IMR-90 (cell line): Measurements from ENCODE around the gene CSNK2A1. TPM values are rescaled to one million over a fixed set of nuclear protein-coding genes. Genes with fewer than 3 reads are reported as not detected.

Experiments used
- ATAC-seq: fragments of 200-7000 bp; cut with Tn5 transposase; 2 replicates; pipeline ENCODE4 v1.9.1; 2020; ENCODE audit warnings: low read depth, mild to moderate bottlenecking, moderate library complexity
- BruUV-seq: library from RNA; stranded (reverse); fragments of 400-500 nt; replicated peaks from 2 replicates; lab custom pipeline; 2021; lab: Mats Ljungman, UMichigan
- CTCF ChIA-PET: fragments of 300-600 bp; formaldehyde crosslinking; extraction: SDS; loops from one replicate; lab custom pipeline; 2021; ENCODE audit warnings: antibody characterized with exemption; lab: Yijun Ruan, JAX
- POLR2A ChIA-PET: fragments of 300-600 bp; sonication (Branson Sonifier 250); formaldehyde crosslinking; loops from one replicate; lab custom pipeline; 2022; ENCODE audit warnings: antibody characterized with exemption; ENCODE audit not compliant: unreplicated experiment; lab: Charles Lee
- DNase-seq: peaks from one replicate; pipeline ENCODE4 v3.0.0; 2013
- H2AFZ ChIP-seq: replicated peaks from 2 replicates; pipeline ENCODE3; 2013; ENCODE audit warnings: low read length, mild to moderate bottlenecking; ENCODE audit not compliant: poor library complexity
- H2AK5ac ChIP-seq: 2 replicates; pipeline ENCODE4 v1.6.1; 2013; ENCODE audit warnings: low read depth, low read length, inconsistent platforms
- H2AK9ac ChIP-seq: replicated peaks from 2 replicates; pipeline ENCODE3; 2013; ENCODE audit warnings: mild to moderate bottlenecking, low read depth, low read length, moderate library complexity; ENCODE audit not compliant: poor library complexity
- H2BK120ac ChIP-seq: 2 replicates; pipeline ENCODE4 v1.6.1; 2013; ENCODE audit warnings: low read depth, low read length, inconsistent platforms
- H2BK15ac ChIP-seq: 3 replicates; pipeline ENCODE4 v1.6.1; 2013; ENCODE audit warnings: low read depth, low read length, inconsistent platforms
- H2BK20ac ChIP-seq: 2 replicates; pipeline ENCODE4 v1.6.1; 2013; ENCODE audit warnings: low read depth, mild to moderate bottlenecking, inconsistent platforms, low read length, moderate library complexity
- H2BK5ac ChIP-seq: 2 replicates; pipeline ENCODE4 v1.6.1; 2013; ENCODE audit warnings: mild to moderate bottlenecking, low read depth, low read length, inconsistent platforms; ENCODE audit not compliant: poor library complexity, severe bottlenecking
- H3K14ac ChIP-seq: replicated peaks from 2 replicates; pipeline ENCODE4 v1.6.1; 2013; ENCODE audit warnings: low read depth, low read length, inconsistent platforms
- H3K18ac ChIP-seq: 2 replicates; pipeline ENCODE4 v1.6.1; 2013; ENCODE audit warnings: low read depth, low read length, control low read depth
- H3K23ac ChIP-seq: 2 replicates; pipeline ENCODE4 v1.6.1; 2013; ENCODE audit warnings: low read depth, low read length, inconsistent platforms
- H3K27ac ChIP-seq: 2 replicates; pipeline ENCODE4 v1.5.1; 2013; ENCODE audit warnings: mild to moderate bottlenecking, control low read depth, low read length; ENCODE audit not compliant: insufficient read depth
- H3K27me3 ChIP-seq: 2 replicates; pipeline ENCODE4 v1.6.1; 2013; ENCODE audit warnings: low read length; ENCODE audit not compliant: control insufficient read depth, insufficient read depth
- H3K36me3 ChIP-seq: 2 replicates; pipeline ENCODE4 v1.6.1; 2013; ENCODE audit warnings: low read length, mixed read lengths; ENCODE audit not compliant: control insufficient read depth, insufficient read depth
- H3K4ac ChIP-seq: 2 replicates; pipeline ENCODE4 v1.6.1; 2013; ENCODE audit warnings: low read depth, low read length, inconsistent platforms
- H3K4me1 ChIP-seq: 2 replicates; pipeline ENCODE4 v1.6.1; 2013; ENCODE audit warnings: low read length, mixed read lengths; ENCODE audit not compliant: control insufficient read depth, insufficient read depth
- H3K4me2 ChIP-seq: 2 replicates; pipeline ENCODE4 v1.6.1; 2013; ENCODE audit warnings: low read depth, mild to moderate bottlenecking, control low read depth, low read length, moderate library complexity
- H3K4me3 ChIP-seq: 2 replicates; pipeline ENCODE4 v1.5.1; 2013; ENCODE audit warnings: low read depth, mild to moderate bottlenecking, control low read depth, low read length, moderate library complexity; ENCODE audit not compliant: insufficient read depth
- H3K56ac ChIP-seq: 2 replicates; pipeline ENCODE4 v1.6.1; 2013; ENCODE audit warnings: low read length, inconsistent platforms; ENCODE audit not compliant: insufficient read depth; ENCODE audit errors: extremely low read depth
- H3K79me1 ChIP-seq, 2 experiments: 2 replicates each; pipeline ENCODE4 v1.6.1; 2013; ENCODE audit warnings: low read length in 2 of 2, inconsistent platforms in 1 of 2, low read depth in 1 of 2
- H3K9ac ChIP-seq: 2 replicates; pipeline ENCODE4 v1.6.1; 2013; ENCODE audit warnings: low read depth, low read length, control low read depth
- H3K9me1 ChIP-seq: 2 replicates; pipeline ENCODE4 v1.6.1; 2013; ENCODE audit warnings: low read length, inconsistent platforms; ENCODE audit not compliant: insufficient read depth
- H3K9me3 ChIP-seq: 2 replicates; pipeline ENCODE4 v1.6.1; 2013; ENCODE audit warnings: low read length; ENCODE audit not compliant: control insufficient read depth, insufficient read depth
- H4K20me1 ChIP-seq: 2 replicates; pipeline ENCODE4 v1.6.1; 2013; ENCODE audit warnings: low read length, inconsistent platforms; ENCODE audit not compliant: insufficient read depth
- H4K5ac ChIP-seq: 2 replicates; pipeline ENCODE4 v1.6.1; 2013; ENCODE audit warnings: mild to moderate bottlenecking, low read depth, low read length, control low read depth
- H4K8ac ChIP-seq, 2 experiments: 2 replicates each; pipeline ENCODE4 v1.6.1; 2013; ENCODE audit warnings: low read depth in 2 of 2, low read length in 2 of 2, control low read depth in 1 of 2, inconsistent platforms in 1 of 2
- H4K91ac ChIP-seq: 2 replicates; pipeline ENCODE4 v1.6.1; 2013; ENCODE audit warnings: low read depth, low read length, inconsistent platforms; ENCODE audit not compliant: insufficient read depth
- CEBPB ChIP-seq: IDR thresholded peaks from 2 replicates; pipeline ENCODE4 v1.6.1; 2012; ENCODE audit warnings: low read depth, low read length, improper control_type of control experiment
- CHD1 ChIP-seq: IDR thresholded peaks from 2 replicates; pipeline ENCODE4 v1.6.1; 2012; ENCODE audit warnings: low read depth, low read length, improper control_type of control experiment
- CTCF ChIP-seq: conservative IDR thresholded peaks from 2 replicates; pipeline ENCODE4 v1.5.1; 2012; ENCODE audit warnings: mild to moderate bottlenecking, low read depth, low read length, improper control_type of control experiment
- MAFK ChIP-seq: IDR thresholded peaks from 2 replicates; pipeline ENCODE4 v1.6.1; 2012; ENCODE audit warnings: low read depth, low read length, improper control_type of control experiment
- POLR2A ChIP-seq: IDR thresholded peaks from 2 replicates; pipeline ENCODE4 v1.6.1; 2012; ENCODE audit warnings: mild to moderate bottlenecking, low read depth, low read length
- RAD21 ChIP-seq: IDR thresholded peaks from 2 replicates; pipeline ENCODE4 v1.6.1; 2012; ENCODE audit warnings: low read length, improper control_type of control experiment
- RCOR1 ChIP-seq: IDR thresholded peaks from 2 replicates; pipeline ENCODE4 v1.6.1; 2012; ENCODE audit warnings: mild to moderate bottlenecking, low read length, improper control_type of control experiment; ENCODE audit not compliant: insufficient replicate concordance
- RFX5 ChIP-seq: IDR thresholded peaks from 2 replicates; pipeline ENCODE4 v1.8.0; 2012; ENCODE audit warnings: low read depth, mild to moderate bottlenecking, low read length, moderate library complexity
- WGBS, 2 experiments: methylation state at CpG; one replicate each; pipeline versions ENCODE4 v1.1.5 to v1.1.7; 2013; ENCODE audit warnings: missing lambda C conversion rate in 2 of 2; ENCODE audit not compliant: insufficient read length in 1 of 2; ENCODE audit errors: extremely low coverage in 2 of 2; 5-methylcytosine and 5-hydroxymethylcytosine counted together
- dilution Hi-C: fragments of 300-500 bp; cut with HindIII; formaldehyde crosslinking; loops from one replicate; pipeline ENCODE4 v1.14.3; 2018; ENCODE audit warnings: low sequenced_read_pairs; ENCODE audit not compliant: unreplicated experiment
- in situ Hi-C: fragments of 300-500 bp; cut with MboI; formaldehyde crosslinking; loops from 3 replicates; pipeline ENCODE4 v1.14.3; 2019; ENCODE audit warnings: low sequenced_read_pairs, inconsistent platforms, mixed read lengths
- intact Hi-C: fragments of 100-400 bp; cut with micrococcal nuclease; formaldehyde crosslinking; loops from 2 replicates; pipeline ENCODE4 v1.10.0; 2022
- polyA plus RNA-seq, 3 experiments: library from polyadenylated mRNA; depleted of rRNA; stranded (reverse); fragments of >200 nt; gene quantifications; 2 replicates each; pipeline ENCODE4 v1.2.3, GENCODE V29; 2012; ENCODE audit warnings: low replicate concordance in 1 of 3
- total RNA-seq: library from RNA; depleted of rRNA; stranded (reverse); fragments of >200 nt; gene quantifications from 2 replicates; pipeline ENCODE4 v1.2.3, GENCODE V29; 2012
- TF ChIP-seq, protein P1 (sequence below): fragments of 150-350 bp; IDR thresholded peaks from 2 replicates; pipeline ENCODE4 v1.6.1; 2017; ENCODE audit warnings: mild to moderate bottlenecking, antibody characterized with exemption, low read length, low read depth

The CSNK2A1 gene
- total and polyA plus RNA-seq, 2 of the 4 experiments (the other 2 are of a cell fraction): 86.3 to 151 TPM

DNA sequence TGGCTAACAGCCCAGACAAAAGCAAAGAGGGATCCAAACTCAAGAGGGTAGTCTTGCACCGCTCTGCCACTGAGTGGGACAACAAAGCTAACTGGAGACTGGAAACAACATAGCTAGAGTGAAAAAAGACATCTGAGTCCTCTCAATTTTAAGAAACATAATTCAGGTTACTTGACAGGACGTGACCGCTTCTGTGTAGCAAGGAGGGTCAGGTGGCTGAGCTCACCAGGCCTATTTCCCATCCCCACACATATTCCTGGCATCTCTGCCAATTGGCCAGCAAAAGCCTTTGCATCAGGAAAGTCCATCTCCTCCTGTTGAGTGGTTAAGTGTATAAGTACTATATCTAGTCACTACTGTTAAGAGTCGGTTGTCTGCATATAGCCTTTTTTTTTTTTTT, 55.9 kb downstream of the CSNK2A1 start:
- Histone ChIP-seq H2BK20ac (no peak overlapping the region), H3K14ac (no peak overlapping the region), H2BK120ac (no peak overlapping the region), H2AK5ac (no peak overlapping the region), H3K79me1 (peaks cover 6 to 8% of the 10 kb centered on the region in 2 experiments; a peak in 3 of 4 replicates), H3K9me3 (no peaks in the 10 kb centered on the region), H3K18ac (no peak overlapping the region), H3K4me2 (no peak overlapping the region), H3K56ac (no peak overlapping the region), H4K8ac (no peak overlapping the region), H2BK15ac (no peak overlapping the region), H4K20me1 (no peaks in the 10 kb centered on the region), H3K9me1 (no peaks in the 10 kb centered on the region), H3K4ac (no peak overlapping the region), H2AK9ac (no peak overlapping the region), H3K36me3 (peaks cover 56% of the 10 kb centered on the region), H3K27ac (no peak overlapping the region), H3K4me3 (no peak overlapping the region), H2AFZ (no peak overlapping the region), H4K5ac (no peak overlapping the region), H4K91ac (no peak overlapping the region), H3K23ac (no peak overlapping the region), H2BK5ac (no peak overlapping the region), H3K4me1 (no peaks in the 10 kb centered on the region), H3K9ac (no peak overlapping the region), H3K27me3 (no peaks in the 10 kb centered on the region)
- no peak for TF ChIP-seq CEBPB
- TF ChIP-seq MAFK: no peak
- no peak for TF ChIP-seq RFX5
- TF ChIP-seq RCOR1: no peak
- no peak for TF ChIP-seq CTCF
- TF ChIP-seq POLR2A: no peak
- no peak for TF ChIP-seq CHD1
- TF ChIP-seq RAD21: no peak
- TF ChIP-seq, protein P1, sequence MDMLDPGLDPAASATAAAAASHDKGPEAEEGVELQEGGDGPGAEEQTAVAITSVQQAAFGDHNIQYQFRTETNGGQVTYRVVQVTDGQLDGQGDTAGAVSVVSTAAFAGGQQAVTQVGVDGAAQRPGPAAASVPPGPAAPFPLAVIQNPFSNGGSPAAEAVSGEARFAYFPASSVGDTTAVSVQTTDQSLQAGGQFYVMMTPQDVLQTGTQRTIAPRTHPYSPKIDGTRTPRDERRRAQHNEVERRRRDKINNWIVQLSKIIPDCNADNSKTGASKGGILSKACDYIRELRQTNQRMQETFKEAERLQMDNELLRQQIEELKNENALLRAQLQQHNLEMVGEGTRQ: no peak
- ATAC-seq: no peak
- 100% methylated on average over 1 of the region's 4 CpGs; no CpG with 5 or more reads in 1 of the 2 experiments for WGBS, 2 experiments
- intact Hi-C loops: no loop called here
- BruUV-seq: no TSS peak
- ChIA-PET CTCF (no interaction called here), POLR2A (no interaction called here)
- in situ Hi-C loops: no loop called here
- dilution Hi-C loops: no loop called here
- no peak for DNase-seq
